ENCODE measurements around the gene ARHGAP10.
"Not testable (repeated sequence)": the region's sequence is repeated elsewhere in the genome, so short reads cannot be mapped to it uniquely, and the experiment has no call there.

The ARHGAP10 gene

GRCh38 chr4:147963839-147964238 is 232.0 kb downstream of the ARHGAP10 start:
- no peak for DNase-seq

GRCh38 chr4:147964266-147964880 is 232.5 kb downstream of the ARHGAP10 start:
- DNase-seq: no peak

DNA sequence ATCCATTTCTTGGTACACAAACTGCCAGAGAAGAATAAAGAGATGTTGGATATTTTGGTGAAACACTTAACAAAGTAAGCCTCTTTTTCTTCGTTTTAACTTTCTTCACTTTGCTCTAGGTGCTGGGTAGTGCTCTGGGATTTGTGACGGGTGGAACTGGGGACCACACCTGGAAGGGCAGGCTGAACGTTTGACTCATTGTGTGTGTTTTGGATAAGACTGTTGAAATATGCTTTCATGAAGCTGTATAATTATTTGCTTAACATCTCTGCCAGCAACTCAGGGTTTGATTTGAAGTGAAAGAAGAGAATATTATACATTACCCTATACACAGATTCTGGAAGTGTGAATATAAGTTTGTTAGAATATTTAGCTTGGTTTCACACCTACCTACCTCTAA is 233.2 kb downstream of the ARHGAP10 start:
- DNase-seq: no peak

DNA sequence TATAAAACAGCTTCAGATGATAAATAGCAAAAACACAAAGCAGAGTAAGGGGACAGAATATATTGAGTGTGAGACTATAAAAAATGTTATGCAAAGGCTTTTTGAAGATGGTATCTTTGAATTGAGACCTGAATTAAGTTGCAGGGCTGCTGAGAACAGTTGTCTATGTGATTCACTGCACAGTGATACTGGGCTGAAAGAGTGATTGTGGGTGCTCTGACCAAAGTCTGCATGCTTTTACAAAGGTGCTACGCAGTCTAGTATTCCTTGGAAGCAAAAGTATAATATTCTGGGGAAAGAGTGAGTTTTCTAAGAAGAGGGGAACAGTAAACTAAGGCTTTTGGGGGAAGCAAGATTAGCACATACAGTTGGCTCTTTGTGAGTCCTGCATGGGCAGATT is 234.0 kb downstream of the ARHGAP10 start:
- no peak for DNase-seq

DNA sequence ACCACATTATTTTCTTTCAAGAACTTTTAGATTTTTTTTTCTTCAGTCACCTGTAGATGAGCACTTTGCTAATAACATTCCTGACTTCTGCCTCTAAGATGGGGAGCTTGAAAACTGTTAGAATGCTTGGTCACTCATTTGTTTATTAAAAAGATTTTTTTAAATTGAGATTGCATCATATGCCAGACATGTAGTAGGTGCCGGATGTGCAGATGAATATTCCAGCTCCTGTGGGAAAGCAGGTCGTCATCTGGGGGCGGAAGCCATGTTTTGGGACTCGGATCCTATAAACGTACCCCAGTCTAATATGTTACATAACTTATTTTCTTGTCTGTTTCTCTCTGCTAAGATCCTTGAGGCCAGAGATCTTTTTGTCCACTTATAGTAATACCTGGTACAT is 236.8 kb downstream of the ARHGAP10 start:
- no peak for DNase-seq

- no peak for DNase-seq
Observed at GRCh38 chr4:147969573-147970385, 237.9 kb downstream of the ARHGAP10 start.

GRCh38 chr4:147971116-147971515 is 239.2 kb downstream of the ARHGAP10 start:
- DNase-seq: no peak

DNA sequence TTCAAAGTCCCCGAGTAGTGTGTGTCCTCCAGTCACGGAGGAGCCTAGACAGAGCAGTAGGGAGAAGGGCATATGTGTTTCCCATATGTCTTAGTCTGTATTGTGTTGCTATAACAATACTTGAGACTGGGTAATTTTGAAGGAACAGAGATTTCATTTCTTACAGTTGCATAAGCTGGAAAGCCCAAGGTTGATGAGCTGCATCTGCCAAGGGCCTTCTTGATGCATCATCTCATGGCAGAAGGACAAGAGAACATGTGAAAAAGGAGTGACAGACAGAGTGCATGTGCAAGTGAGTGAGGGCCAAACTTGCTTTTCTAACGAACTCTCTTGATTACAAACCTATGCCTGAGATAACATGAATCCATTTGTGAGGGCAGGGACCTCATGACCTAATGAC is 243.4 kb downstream of the ARHGAP10 start:
- DNase-seq: no peak

DNA sequence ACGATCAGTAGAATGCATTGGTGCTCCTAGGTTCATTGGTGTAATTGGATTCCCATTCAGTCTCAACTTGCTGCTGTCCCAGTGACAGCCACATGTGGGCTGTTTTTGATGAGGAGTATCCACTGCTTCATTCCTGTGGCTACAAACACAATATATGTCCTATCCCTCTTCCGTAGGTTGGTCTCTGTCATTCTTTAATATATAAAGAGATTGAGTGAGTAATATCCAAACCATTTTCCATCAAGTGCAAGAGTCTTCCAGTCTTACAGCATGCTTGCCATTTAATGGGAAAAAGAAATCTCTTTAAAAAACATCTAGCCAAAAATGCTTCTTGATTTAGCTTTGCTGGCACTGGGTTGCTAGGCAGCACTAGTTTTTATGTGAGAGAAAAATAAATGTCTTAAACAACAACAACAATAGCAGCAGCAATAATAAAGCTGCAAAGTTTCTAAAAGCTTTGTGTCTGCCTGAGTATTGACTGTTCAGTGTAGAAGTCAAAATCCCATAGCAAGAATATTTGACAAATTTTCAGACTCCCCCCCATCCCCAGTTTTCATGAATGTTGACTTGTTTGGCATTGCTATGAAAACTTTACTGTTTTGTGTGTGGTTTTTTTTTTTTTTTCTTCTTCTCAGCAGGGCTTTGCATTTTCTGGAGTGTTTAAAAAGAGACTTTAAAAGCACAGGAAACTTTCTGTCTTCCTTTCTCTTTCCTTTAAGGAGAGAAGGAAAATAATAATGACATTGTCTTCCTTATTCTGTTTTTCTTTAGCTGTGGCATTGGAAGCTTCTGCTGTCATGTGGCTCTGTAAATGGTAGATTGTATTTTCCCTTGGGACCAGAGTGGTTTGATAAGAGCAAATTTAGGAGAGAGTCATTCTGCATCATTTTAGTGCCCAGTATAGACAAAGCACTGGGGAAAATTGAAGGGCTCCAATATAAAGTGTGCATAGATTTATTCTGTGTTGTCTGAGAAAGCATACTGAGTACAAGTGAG is 244.3 kb downstream of the ARHGAP10 start:
- DNase-seq: no peak

- DNase-seq: no peak
Observed at GRCh38 chr4:147980586-147980985, 248.7 kb downstream of the ARHGAP10 start.

DNA sequence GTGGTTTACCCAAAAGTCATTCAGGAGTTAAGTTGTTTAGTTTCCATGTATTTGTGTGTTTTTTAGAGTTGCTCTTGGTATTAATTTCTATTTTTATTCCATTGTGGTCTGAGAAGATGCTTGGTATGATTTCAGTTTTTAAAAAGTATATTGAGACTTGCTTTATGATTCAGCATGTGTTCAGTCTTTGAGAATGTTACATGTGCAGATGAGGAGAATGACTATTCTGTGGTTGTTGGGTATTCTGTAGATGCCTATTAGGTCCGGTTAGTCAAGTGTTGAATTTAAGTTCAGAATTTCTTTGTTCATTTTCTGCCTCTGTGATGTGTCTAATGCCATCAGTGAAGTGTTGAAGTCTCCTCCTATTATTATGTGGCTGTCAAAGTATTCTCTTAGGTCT is 249.4 kb downstream of the ARHGAP10 start:
- peak; percentile 34 for DNase-seq

- peak; percentile 49 for DNase-seq
Observed at GRCh38 chr4:147984065-147984777, 252.3 kb downstream of the ARHGAP10 start.

GRCh38 chr4:147984778-147985138 is 252.9 kb downstream of the ARHGAP10 start:
- no peak for DNase-seq

- no peak for DNase-seq
Observed at GRCh38 chr4:147985376-147985775, 253.5 kb downstream of the ARHGAP10 start.

GRCh38 chr4:147987252-147987651 is 255.4 kb downstream of the ARHGAP10 start:
- no peak for DNase-seq

DNA sequence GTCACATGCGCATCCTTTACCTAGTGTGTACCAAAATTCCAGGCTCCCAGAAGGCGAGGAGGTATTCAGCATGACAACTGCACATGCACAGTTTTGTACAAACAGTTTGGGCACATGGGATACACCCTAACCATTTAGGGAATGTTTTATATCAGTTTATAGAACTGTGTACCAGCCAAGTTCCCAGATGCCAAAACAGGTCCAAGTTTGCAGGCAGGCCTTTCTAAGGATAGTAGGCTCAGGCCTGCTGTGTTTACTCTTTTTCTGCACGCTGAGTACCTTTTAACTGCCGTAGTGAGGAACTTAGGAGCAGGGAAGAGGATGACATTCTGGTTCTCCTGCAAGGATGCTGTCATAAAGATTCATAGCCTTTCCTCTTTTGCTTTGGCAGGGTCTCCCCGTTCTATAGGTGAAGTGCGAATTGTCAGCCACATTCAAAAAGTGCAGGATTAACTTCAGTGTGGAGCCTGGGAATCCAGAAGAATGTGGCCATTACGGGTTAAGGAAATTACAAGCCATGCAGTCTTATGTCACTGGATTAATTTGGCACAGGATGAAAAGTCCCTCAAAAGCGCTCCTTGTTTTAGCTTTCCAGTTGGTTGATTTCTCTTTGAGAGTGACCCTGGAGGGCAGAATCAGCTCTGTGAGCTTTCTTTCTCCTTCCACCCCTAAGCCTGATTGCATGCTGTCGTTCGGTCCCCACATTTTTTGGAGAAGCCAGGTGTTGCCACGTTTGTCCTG is 259.8 kb downstream of the ARHGAP10 start:
- DNase-seq: no peak

DNA sequence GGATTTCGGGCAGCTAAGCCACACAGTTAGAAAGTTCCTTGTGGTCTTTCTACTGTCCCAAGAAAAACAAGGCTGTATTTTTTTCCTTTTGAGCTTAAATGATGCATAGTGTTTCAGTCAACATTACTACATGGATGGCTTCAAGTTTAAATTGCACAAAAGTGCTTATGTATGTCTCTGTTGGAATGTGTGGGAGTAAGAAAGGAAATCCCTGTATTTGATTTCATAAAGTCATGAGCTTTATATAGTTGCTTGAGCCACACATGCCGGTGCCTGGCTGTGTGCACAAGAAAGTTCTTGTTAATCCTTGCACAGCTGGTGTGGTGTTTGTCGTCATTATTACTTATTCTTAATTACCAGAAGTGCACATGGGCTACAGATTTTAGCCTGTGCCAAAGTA is 262.2 kb downstream of the ARHGAP10 start:
- no peak for DNase-seq

DNA sequence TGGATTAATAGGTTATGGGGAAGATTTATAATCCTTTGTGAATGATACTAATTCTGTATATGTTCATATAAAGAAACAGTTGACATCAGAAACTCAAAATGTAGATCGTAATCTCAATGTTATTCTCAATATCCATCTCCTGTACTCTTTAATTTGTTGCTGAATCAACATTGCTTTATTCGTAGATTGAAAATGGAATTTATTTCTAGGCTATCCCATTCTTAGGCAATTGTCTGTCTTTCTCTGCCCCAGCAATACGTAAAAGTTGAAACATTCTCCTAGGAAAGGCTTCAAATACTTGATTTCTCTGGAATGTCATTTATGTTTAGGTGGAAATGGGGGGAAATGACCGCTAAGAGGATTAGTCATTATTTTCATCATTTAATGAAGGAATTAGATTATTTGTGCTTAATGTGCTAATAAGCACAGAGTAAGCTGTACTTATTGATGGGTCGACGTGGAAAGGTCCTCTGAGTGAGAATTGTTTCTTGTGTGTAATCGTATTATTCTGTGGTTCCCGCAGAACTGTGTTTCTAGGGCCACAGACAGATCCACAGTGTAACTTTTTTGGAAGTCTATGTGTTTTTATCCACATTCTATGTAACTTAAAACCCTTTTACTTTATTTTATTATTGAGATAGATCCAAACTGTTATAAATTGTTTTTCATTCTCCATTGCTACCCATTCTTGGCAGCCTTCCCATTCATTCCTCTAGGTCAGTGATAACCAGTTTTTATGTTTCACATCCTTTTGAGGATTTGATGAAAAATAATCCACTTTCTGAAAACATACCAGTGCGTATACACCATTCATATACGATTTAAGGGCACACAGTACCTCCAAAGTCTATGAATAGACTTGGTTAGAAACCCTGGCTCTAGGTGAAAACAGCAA is 262.9 kb downstream of the ARHGAP10 start:
- no peak for DNase-seq

GRCh38 chr4:147996859-147997258 is 265.0 kb downstream of the ARHGAP10 start:
- DNase-seq: no peak

DNA sequence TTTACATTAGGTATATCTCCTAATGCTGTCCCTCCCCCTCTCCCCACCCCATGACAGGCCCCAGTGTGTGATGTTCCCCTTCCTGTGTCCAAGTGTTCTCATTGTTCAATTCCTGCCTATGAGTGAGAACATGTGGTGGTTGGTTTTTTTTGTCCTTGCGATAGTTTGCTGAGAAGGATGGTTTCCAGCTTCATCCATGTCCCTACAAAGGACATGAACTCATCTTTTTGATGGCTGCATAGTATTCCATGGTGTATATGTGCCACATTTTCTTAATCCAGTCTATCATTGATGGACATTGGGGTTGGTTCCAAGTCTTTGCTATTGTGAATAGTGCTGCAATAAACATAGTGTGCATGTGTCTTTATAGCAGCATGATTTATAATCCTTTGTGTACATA is 268.1 kb downstream of the ARHGAP10 start:
- not testable (repeated sequence) for DNase-seq

All from activated CD4-positive, alpha-beta T cell treated with anti-CD3 and anti-CD28 coated beads, Interleukin-10, Interleukin-2, amounts not matched to agents 100 ng/mL and 50 ng/mL, durations not matched to agents 16 hours and 8 hours (primary cell).